GM21381 (cell line): ENCODE results near the gene GMEB1.
"Not testable (repeated sequence)": the region's sequence is repeated elsewhere in the genome, so short reads cannot be mapped to it uniquely, and the experiment has no call there.

Experiments
- ATAC-seq: cut with Tn5 transposase; IDR thresholded peaks from one replicate; pipeline ENCODE4 v1.9.1; 2021; ENCODE audit warnings: mild to moderate bottlenecking, moderate library complexity; ENCODE audit not compliant: unreplicated experiment

The GMEB1 gene

GRCh38 chr1:28671254-28671780 lies 2.7 kb downstream of the GMEB1 start:
- ATAC-seq, result no peak

GRCh38 chr1:28672971-28673370 lies 4.4 kb downstream of the GMEB1 start:
- not testable (repeated sequence) for ATAC-seq

- no peak for ATAC-seq
Observed at GRCh38 chr1:28675924-28676257, 7.3 kb downstream of the GMEB1 start.

GRCh38 chr1:28680151-28680550 lies 11.6 kb downstream of the GMEB1 start:
- ATAC-seq, result no peak

GRCh38 chr1:28682840-28683239 lies 14.3 kb downstream of the GMEB1 start:
- ATAC-seq, result no peak

GRCh38 chr1:28684937-28685336 lies 16.4 kb downstream of the GMEB1 start:
- no peak for ATAC-seq

- ATAC-seq, result not testable (repeated sequence)
Observed at GRCh38 chr1:28691627-28692026, 23.0 kb downstream of the GMEB1 start.

- no peak for ATAC-seq
Observed at GRCh38 chr1:28703629-28704028, 35.0 kb downstream of the GMEB1 start.

GRCh38 chr1:28716336-28716735 lies 47.8 kb downstream of the GMEB1 start:
- ATAC-seq, result no peak

GRCh38 chr1:28718166-28718565 lies 49.6 kb downstream of the GMEB1 start:
- no peak for ATAC-seq

GRCh38 chr1:28718586-28719331 lies 50.2 kb downstream of the GMEB1 start:
- ATAC-seq, result no peak

- ATAC-seq, result no peak
Observed at GRCh38 chr1:28719332-28719619, 50.7 kb downstream of the GMEB1 start.

- no peak for ATAC-seq
Observed at GRCh38 chr1:28720376-28720775, 51.8 kb downstream of the GMEB1 start.

GRCh38 chr1:28721927-28722326 lies 53.3 kb downstream of the GMEB1 start:
- not testable (repeated sequence) for ATAC-seq

GRCh38 chr1:28725365-28725764 lies 56.8 kb downstream of the GMEB1 start:
- not testable (repeated sequence) for ATAC-seq

GRCh38 chr1:28735961-28736449 lies 67.4 kb downstream of the GMEB1 start:
- no peak for ATAC-seq

- peak; percentile 92 for ATAC-seq
Observed at GRCh38 chr1:28736450-28737306, 68.1 kb downstream of the GMEB1 start, which contains the start of gene YTHDF2. YTHDF2 (plus strand) TSS chr1:28736940; CDS start chr1:28737121, 181 bp downstream.

- peak; percentile 2 for ATAC-seq
Observed at GRCh38 chr1:28737307-28738132, 68.9 kb downstream of the GMEB1 start.

GRCh38 chr1:28740118-28740517 lies 71.5 kb downstream of the GMEB1 start:
- no peak for ATAC-seq

- ATAC-seq, result no peak
Observed at GRCh38 chr1:28744184-28744583, 75.6 kb downstream of the GMEB1 start.

- no peak for ATAC-seq
Observed at GRCh38 chr1:28745653-28746173, 77.1 kb downstream of the GMEB1 start.
